Upper lobe of left lung (tissue), 4 donors: ENCODE results near the gene DCAF6.

Experiments
- POLR2A ChIP-seq, 4 donors: fragments of 450-650 bp; IDR thresholded peaks; one replicate each; pipeline ENCODE4 v1.5.1; 2016 to 2017; ENCODE audit warnings: antibody characterized with exemption in 4 of 4, mild to moderate bottlenecking in 2 of 4
- TF ChIP-seq, protein P1 (sequence below), 6 experiments: fragments of 450-650 bp in 4 of 6; fragments of 200-600 bp in 2 of 6; sonication (generic) in 2 of 6; IDR thresholded peaks; one replicate each; pipeline ENCODE4 v1.5.1; 2016 to 2019; ENCODE audit warnings: antibody characterized with exemption in 6 of 6

DNA sequence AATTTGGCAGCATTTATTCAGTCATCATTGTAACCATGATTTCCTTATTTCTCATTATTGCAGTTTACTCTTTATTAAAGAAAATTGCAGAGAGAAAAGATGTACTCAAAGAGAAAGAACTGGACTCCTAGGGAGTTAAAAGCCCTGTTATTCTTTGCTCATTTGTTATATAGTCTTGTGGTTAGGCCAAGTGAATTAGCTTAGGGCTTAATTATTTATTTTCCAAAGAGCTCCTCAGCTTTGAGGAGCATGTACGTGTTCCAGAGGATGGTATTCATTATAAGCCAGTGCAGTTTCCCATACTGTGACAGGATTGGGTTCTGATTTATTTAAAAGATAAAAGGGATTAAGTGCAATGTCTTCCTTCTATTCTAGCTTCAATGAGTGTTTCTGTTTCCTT lies 113.8 kb downstream of the DCAF6 start:
- no peak for TF ChIP-seq POLR2A (IDR thresholded peaks at IDR 0.05)
- TF ChIP-seq, protein P1, sequence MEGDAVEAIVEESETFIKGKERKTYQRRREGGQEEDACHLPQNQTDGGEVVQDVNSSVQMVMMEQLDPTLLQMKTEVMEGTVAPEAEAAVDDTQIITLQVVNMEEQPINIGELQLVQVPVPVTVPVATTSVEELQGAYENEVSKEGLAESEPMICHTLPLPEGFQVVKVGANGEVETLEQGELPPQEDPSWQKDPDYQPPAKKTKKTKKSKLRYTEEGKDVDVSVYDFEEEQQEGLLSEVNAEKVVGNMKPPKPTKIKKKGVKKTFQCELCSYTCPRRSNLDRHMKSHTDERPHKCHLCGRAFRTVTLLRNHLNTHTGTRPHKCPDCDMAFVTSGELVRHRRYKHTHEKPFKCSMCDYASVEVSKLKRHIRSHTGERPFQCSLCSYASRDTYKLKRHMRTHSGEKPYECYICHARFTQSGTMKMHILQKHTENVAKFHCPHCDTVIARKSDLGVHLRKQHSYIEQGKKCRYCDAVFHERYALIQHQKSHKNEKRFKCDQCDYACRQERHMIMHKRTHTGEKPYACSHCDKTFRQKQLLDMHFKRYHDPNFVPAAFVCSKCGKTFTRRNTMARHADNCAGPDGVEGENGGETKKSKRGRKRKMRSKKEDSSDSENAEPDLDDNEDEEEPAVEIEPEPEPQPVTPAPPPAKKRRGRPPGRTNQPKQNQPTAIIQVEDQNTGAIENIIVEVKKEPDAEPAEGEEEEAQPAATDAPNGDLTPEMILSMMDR (IDR thresholded peaks at IDR 0.05): no peak
